GM19328 (cell line): ENCODE results near the gene BCAR3.

Experiments
- ATAC-seq: cut with Tn5 transposase; IDR thresholded peaks from one replicate; pipeline ENCODE4 v1.9.1; 2021; ENCODE audit warnings: mild to moderate bottlenecking, moderate library complexity; ENCODE audit not compliant: unreplicated experiment

The BCAR3 gene

GRCh38 chr1:93681101-93681988, at the start of gene BCAR3:
Gene BCAR3 (minus strand): TSS chr1:93681837. CDS start chr1:93674930, 6,907 bp downstream.
- peak; percentile 58 for ATAC-seq

- no peak for ATAC-seq
These were observed 49.0 kb upstream of the BCAR3 start for GRCh38 chr1:93730621-93731020.

- ATAC-seq = no peak
These were observed 48.3 kb upstream of the BCAR3 start for GRCh38 chr1:93729906-93730305.

GRCh38 chr1:93729502-93729901, 47.9 kb upstream of the BCAR3 start:
- ATAC-seq = peak; percentile 72

- no peak for ATAC-seq
These were observed 47.0 kb upstream of the BCAR3 start for GRCh38 chr1:93728480-93729131.

- ATAC-seq = no peak
These were observed 42.2 kb upstream of the BCAR3 start for GRCh38 chr1:93723733-93724270.

GRCh38 chr1:93723110-93723509, 41.5 kb upstream of the BCAR3 start:
- no peak for ATAC-seq

GRCh38 chr1:93722081-93723031, 40.7 kb upstream of the BCAR3 start:
- ATAC-seq = no peak

GRCh38 chr1:93720956-93721626, 39.5 kb upstream of the BCAR3 start:
- no peak for ATAC-seq

- ATAC-seq = no peak
These were observed 36.0 kb upstream of the BCAR3 start for GRCh38 chr1:93717640-93718039.

GRCh38 chr1:93716941-93717368, 35.3 kb upstream of the BCAR3 start:
- ATAC-seq = no peak

- ATAC-seq = no peak
These were observed 34.5 kb upstream of the BCAR3 start for GRCh38 chr1:93716163-93716562.

- no peak for ATAC-seq
These were observed 34.0 kb upstream of the BCAR3 start for GRCh38 chr1:93715529-93716126.

GRCh38 chr1:93714356-93714755, 32.7 kb upstream of the BCAR3 start:
- no peak for ATAC-seq

GRCh38 chr1:93713341-93713740, 31.7 kb upstream of the BCAR3 start:
- ATAC-seq = no peak

- ATAC-seq = no peak
These were observed 31.1 kb upstream of the BCAR3 start for GRCh38 chr1:93712741-93713140.

GRCh38 chr1:93710499-93711453, 29.1 kb upstream of the BCAR3 start:
- no peak for ATAC-seq

GRCh38 chr1:93708734-93709481, 27.3 kb upstream of the BCAR3 start:
- no peak for ATAC-seq
